B cell (primary cell): Measurements from ENCODE around the gene QRICH2. TPM values are rescaled to one million over a fixed set of nuclear protein-coding genes. Genes with fewer than 3 reads are reported as not detected.
"Not testable (repeated sequence)": the region's sequence is repeated elsewhere in the genome, so short reads cannot be mapped to it uniquely, and the experiment has no call there.

Source experiments
- ATAC-seq: fragments of 200-7000 bp; cut with Tn5 transposase; one replicate; pipeline ENCODE4 v1.10.0; 2021; ENCODE audit warnings: low read depth, mild to moderate bottlenecking, moderate number of reproducible peaks, moderate library complexity
- CTCF ChIA-PET: fragments of 350-600 bp; sonication (Branson Sonifier 250); formaldehyde crosslinking; loops from one replicate; lab custom pipeline; 2021; ENCODE audit warnings: antibody characterized with exemption, inconsistent platforms; lab: Charles Lee
- POLR2A ChIA-PET: fragments of 350-600 bp; sonication (Branson Sonifier 250); formaldehyde crosslinking; loops from one replicate; lab custom pipeline; 2021; ENCODE audit warnings: antibody characterized with exemption; lab: Charles Lee
- DNase-seq: peaks from one replicate; pipeline ENCODE4 v3.0.0; 2013
- H2AFZ ChIP-seq: 2 replicates; pipeline ENCODE4 v1.6.1; 2012; ENCODE audit warnings: mild to moderate bottlenecking, low read depth, low read length; ENCODE audit not compliant: insufficient read depth, poor library complexity, severe bottlenecking
- H3K27ac ChIP-seq, 2 donors: 1 replicate in 1 of 2; 2 replicates in 1 of 2; pipeline ENCODE4 v1.5.1; 2012 to 2013; ENCODE audit warnings: low read length in 2 of 2, mild to moderate bottlenecking in 2 of 2, moderate library complexity in 1 of 2
- H3K27me3 ChIP-seq, 4 experiments: fragments of 200-600 bp in 1 of 4; sonication (generic) in 1 of 4; replicated peaks in 1 of 4; 1 replicate in 2 of 4; 2 replicates in 2 of 4; pipeline versions ENCODE4 v1.6.1 to v1.7.0; 2013 to 2016; ENCODE audit warnings: low read length in 3 of 4, mild to moderate bottlenecking in 2 of 4, mixed read lengths in 1 of 4, moderate library complexity in 1 of 4; ENCODE audit not compliant: insufficient read depth in 4 of 4, control insufficient read depth in 3 of 4; ENCODE audit errors: control extremely low read depth in 1 of 4
- H3K36me3 ChIP-seq, 2 experiments: replicated peaks in 1 of 2; 1 replicate in 1 of 2; 2 replicates in 1 of 2; pipeline versions ENCODE4 v1.6.1 to v1.7.1; 2013; ENCODE audit warnings: low read length in 1 of 2; ENCODE audit not compliant: insufficient read depth in 2 of 2, control insufficient read depth in 1 of 2; ENCODE audit errors: control extremely low read depth in 1 of 2, extremely low read depth in 1 of 2
- H3K4me1 ChIP-seq, 2 donors: fragments of 200-600 bp in 1 of 2; sonication (generic) in 1 of 2; 1 replicate in 1 of 2; 2 replicates in 1 of 2; pipeline versions ENCODE4 v1.5.1 to v1.6.1; 2013 to 2017; ENCODE audit warnings: low read length in 2 of 2; ENCODE audit not compliant: control insufficient read depth in 2 of 2, insufficient read depth in 2 of 2
- H3K4me2 ChIP-seq: replicated peaks from 2 replicates; pipeline ENCODE3; 2012; ENCODE audit warnings: mild to moderate bottlenecking, low read depth, low read length; ENCODE audit not compliant: poor library complexity, severe bottlenecking
- H3K4me3 ChIP-seq, 5 experiments: fragments of 200-600 bp in 1 of 5; sonication (generic) in 1 of 5; 1 replicate in 3 of 5; 2 replicates in 2 of 5; pipeline versions ENCODE4 v1.5.1 to v1.7.0; 2011 to 2016; ENCODE audit warnings: low read length in 4 of 5, mild to moderate bottlenecking in 4 of 5, low read depth in 2 of 5, control low read depth in 1 of 5, moderate library complexity in 1 of 5; ENCODE audit not compliant: insufficient read depth in 1 of 5; ENCODE audit errors: control extremely low read depth in 1 of 5, extremely low read depth in 1 of 5
- H3K79me2 ChIP-seq: fragments of 200-600 bp; sonication (generic); one replicate; pipeline ENCODE4 v1.6.0; 2016; ENCODE audit warnings: low read length; ENCODE audit not compliant: control insufficient read depth, insufficient read depth
- H3K9ac ChIP-seq: fragments of 200-600 bp; sonication (generic); 2 replicates; pipeline ENCODE4 v1.6.1; 2017; ENCODE audit warnings: mild to moderate bottlenecking, low read length, moderate library complexity
- H3K9me3 ChIP-seq, 3 donors: one replicate each; pipeline versions ENCODE4 v1.6.1 to v1.7.1; 2013; ENCODE audit warnings: low read length in 2 of 3; ENCODE audit not compliant: control insufficient read depth in 2 of 3, insufficient read depth in 1 of 3; ENCODE audit errors: control extremely low read depth in 1 of 3
- H4K20me1 ChIP-seq: 2 replicates; pipeline ENCODE4 v1.6.0; 2012; ENCODE audit warnings: mild to moderate bottlenecking, low read length; ENCODE audit not compliant: insufficient read depth, control insufficient read depth, poor library complexity, severe bottlenecking
- H3K27ac Mint-ChIP-seq: one replicate; pipeline ENCODE4 v1.8.0; 2021; ENCODE audit warnings: mixed read lengths
- H3K27me3 Mint-ChIP-seq: one replicate; pipeline ENCODE4 v1.8.0; 2021; ENCODE audit warnings: mixed read lengths
- H3K4me1 Mint-ChIP-seq: one replicate; pipeline ENCODE4 v1.8.0; 2021; ENCODE audit warnings: mixed read lengths
- H3K4me3 Mint-ChIP-seq: one replicate; pipeline ENCODE4 v1.8.0; 2021; ENCODE audit warnings: mixed read lengths
- H3K9me3 Mint-ChIP-seq: one replicate; pipeline ENCODE4 v1.8.0; 2022; ENCODE audit warnings: mixed read lengths; ENCODE audit not compliant: insufficient read depth
- EZH2 ChIP-seq: IDR thresholded peaks from 2 replicates; pipeline ENCODE4 v1.6.1; 2012; ENCODE audit warnings: borderline replicate concordance, low read depth, mild to moderate bottlenecking, moderate library complexity, low read length; ENCODE audit not compliant: insufficient read depth, poor library complexity, severe bottlenecking
- WGBS: methylation state at CpG from one replicate; pipeline ENCODE4 v1.1.5; 2013; ENCODE audit warnings: missing lambda C conversion rate; ENCODE audit not compliant: insufficient coverage; 5-methylcytosine and 5-hydroxymethylcytosine counted together
- intact Hi-C: fragments of 100-400 bp; cut with micrococcal nuclease; formaldehyde crosslinking; loops from one replicate; pipeline ENCODE4 v1.10.0; 2022
- polyA plus RNA-seq: library from polyadenylated mRNA; depleted of rRNA; stranded (reverse); fragments of >200 nt; gene quantifications from 2 replicates; pipeline ENCODE4 v1.2.3, GENCODE V29; 2012
- total RNA-seq, 2 donors: library from RNA; stranded (reverse); fragments of 120-200 nt in 1 of 2; gene quantifications; 1 replicate in 1 of 2; 2 replicates in 1 of 2; pipeline versions ENCODE4 v1.2.3 to v1.2.4, GENCODE V29; 2013 to 2022
- TF ChIP-seq, protein P1 (sequence below): fragments of 200-600 bp; IDR thresholded peaks from one replicate; pipeline ENCODE4 v1.8.0; 2022; ENCODE audit warnings: antibody characterized with exemption, mild to moderate bottlenecking

QRICH2 gene
- total and polyA plus RNA-seq, 2 donors (not counting 1 experiment from before 2014, with no cell fraction given) = 4.4 to 4.5 TPM

GRCh38 chr17:76253841-76254240 is 54.2 kb downstream of the QRICH2 start:
- DNase-seq = no peak
- TF ChIP-seq, protein P1, sequence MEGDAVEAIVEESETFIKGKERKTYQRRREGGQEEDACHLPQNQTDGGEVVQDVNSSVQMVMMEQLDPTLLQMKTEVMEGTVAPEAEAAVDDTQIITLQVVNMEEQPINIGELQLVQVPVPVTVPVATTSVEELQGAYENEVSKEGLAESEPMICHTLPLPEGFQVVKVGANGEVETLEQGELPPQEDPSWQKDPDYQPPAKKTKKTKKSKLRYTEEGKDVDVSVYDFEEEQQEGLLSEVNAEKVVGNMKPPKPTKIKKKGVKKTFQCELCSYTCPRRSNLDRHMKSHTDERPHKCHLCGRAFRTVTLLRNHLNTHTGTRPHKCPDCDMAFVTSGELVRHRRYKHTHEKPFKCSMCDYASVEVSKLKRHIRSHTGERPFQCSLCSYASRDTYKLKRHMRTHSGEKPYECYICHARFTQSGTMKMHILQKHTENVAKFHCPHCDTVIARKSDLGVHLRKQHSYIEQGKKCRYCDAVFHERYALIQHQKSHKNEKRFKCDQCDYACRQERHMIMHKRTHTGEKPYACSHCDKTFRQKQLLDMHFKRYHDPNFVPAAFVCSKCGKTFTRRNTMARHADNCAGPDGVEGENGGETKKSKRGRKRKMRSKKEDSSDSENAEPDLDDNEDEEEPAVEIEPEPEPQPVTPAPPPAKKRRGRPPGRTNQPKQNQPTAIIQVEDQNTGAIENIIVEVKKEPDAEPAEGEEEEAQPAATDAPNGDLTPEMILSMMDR = no peak
- no peak for TF ChIP-seq EZH2
- Histone ChIP-seq H4K20me1 (no peaks in the 10 kb centered on the region), H3K27me3 (no peaks in the 10 kb centered on the region), H2AFZ (no peak overlapping the region), H3K79me2 (no peaks in the 10 kb centered on the region), H3K4me1 (peaks cover 23 to 24% of the 10 kb centered on the region in 2 donors), H3K27ac (no peak overlapping the region), H3K9ac (no peak overlapping the region), H3K36me3 (no peaks in the 10 kb centered on the region), H3K9me3 (peaks cover 0 to 3% (median 0%) of the 10 kb centered on the region in 3 donors), H3K4me3 (no peak overlapping the region), H3K4me2 (no peak overlapping the region)
- ChIA-PET CTCF (interaction anchor here (1.2 kb wide), 1 partner anchor 8 kb away, joined by 3 read pairs; no protein-coding TSS in a partner anchor), POLR2A (no interaction called here)
- 92% methylated on average over 6 of the region's 7 CpGs for WGBS
- H3K4me3 Mint-ChIP-seq = no peak overlapping the region
- peaks cover 32% of the 10 kb centered on the region for H3K4me1 Mint-ChIP-seq
- H3K9me3 Mint-ChIP-seq = no peaks in the 10 kb centered on the region
- no peaks in the 10 kb centered on the region for H3K27me3 Mint-ChIP-seq
- no peak for ATAC-seq
- H3K27ac Mint-ChIP-seq = peak overlapping the region; percentile 46
- intact Hi-C loops = no loop called here

DNA sequence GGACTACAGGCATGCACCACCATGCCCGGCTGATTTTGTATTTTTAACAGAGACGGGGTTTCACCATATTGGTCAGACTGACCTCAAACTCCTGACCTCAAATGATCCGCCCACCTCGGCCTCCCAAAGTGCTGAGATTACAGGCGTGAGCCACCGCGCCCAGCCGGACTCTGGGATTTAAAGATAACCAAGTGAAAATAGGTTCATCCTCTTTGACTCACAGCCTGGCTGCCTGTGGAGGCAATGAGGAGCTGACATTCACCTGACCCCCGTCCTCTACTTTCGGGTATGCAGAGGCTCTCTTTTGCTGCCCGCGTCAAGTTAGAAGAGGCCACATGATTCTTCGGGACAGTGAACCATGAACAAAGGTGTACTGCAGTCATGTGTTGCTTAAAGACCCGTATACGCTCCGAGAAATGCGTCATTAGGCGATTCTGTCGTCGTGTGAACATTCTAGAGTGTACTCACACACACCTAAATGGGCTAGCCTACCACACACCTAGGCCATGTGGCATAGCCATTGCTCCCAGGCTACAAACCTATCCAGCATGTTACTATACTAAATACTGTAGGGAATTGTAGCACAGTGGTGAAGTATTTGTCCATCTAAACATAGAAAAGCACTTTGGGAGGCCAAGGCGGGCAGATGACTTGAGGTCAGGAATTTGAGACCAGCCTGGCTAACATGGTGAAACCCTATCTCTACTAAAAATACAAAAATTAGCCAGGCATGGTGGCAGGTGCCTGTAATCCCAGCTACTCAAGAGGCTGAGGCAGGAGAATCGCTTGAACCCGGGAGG is 54.9 kb downstream of the QRICH2 start:
- Mint-ChIP-seq H3K4me3 (peak overlapping the region; percentile 81), H3K4me1 (peaks cover 32% of the 10 kb centered on the region)
- not testable (repeated sequence) for H3K36me3 ChIP-seq, H3K4me3 ChIP-seq, H3K9ac ChIP-seq, H2AFZ ChIP-seq, H4K20me1 ChIP-seq, DNase-seq, H3K27me3 ChIP-seq, ATAC-seq, H3K79me2 ChIP-seq, H3K27ac ChIP-seq, H3K27me3 Mint-ChIP-seq, H3K9me3 Mint-ChIP-seq, H3K27ac Mint-ChIP-seq, H3K9me3 ChIP-seq
- CTCF ChIA-PET = interaction anchor here (0.7 to 1.1 kb wide), 2 partner anchors 46 to 133 kb away, joined by 3 read pairs; no protein-coding TSS in a partner anchor
- H3K4me2 ChIP-seq = peak overlapping the region; percentile 69
- peaks cover 23 to 24% of the 10 kb centered on the region in 2 donors for H3K4me1 ChIP-seq
- intact Hi-C loops = loop anchor here (1.0 kb wide), 1 partner anchor 7 kb away; no protein-coding TSS in a partner anchor
- POLR2A ChIA-PET = interaction anchor here (0.7 kb wide), 1 partner anchor 1452 kb away, joined by 6 read pairs; no protein-coding TSS in a partner anchor
- 87% methylated on average over 18 of the region's 23 CpGs for WGBS
